Upper lobe of left lung (tissue), 6 donors: ENCODE data around the gene CHAF1A. TPM values are rescaled to one million over a fixed set of nuclear protein-coding genes. Genes with fewer than 3 reads are reported as not detected.
A peak's percentile ranks its signal among the peaks of the same experiment; 100 is the strongest.

ENCODE experiments used
- ATAC-seq, 2 donors: fragments of 200-7000 bp; cut with Tn5 transposase; one replicate each; pipeline ENCODE4 v1.9.1; 2022; ENCODE audit warnings: mild to moderate bottlenecking in 2 of 2, moderate library complexity in 2 of 2; ENCODE audit not compliant: low FRiP score in 2 of 2
- DNase-seq, 2 donors: peaks; one replicate each; pipeline ENCODE4 v3.0.0-alpha.2; 2019 to 2020
- H3K27ac ChIP-seq, 4 donors: fragments of 200-600 bp; sonication (generic); one replicate each; pipeline ENCODE4 v1.5.1; 2016 to 2019
- H3K27me3 ChIP-seq, 4 donors: fragments of 200-600 bp; sonication (generic); one replicate each; pipeline ENCODE4 v1.5.1; 2017 to 2019
- H3K36me3 ChIP-seq, 4 donors: fragments of 200-600 bp; sonication (generic); one replicate each; pipeline ENCODE4 v1.5.1; 2016 to 2019
- H3K4me1 ChIP-seq, 4 donors: fragments of 200-600 bp; sonication (generic); one replicate each; pipeline ENCODE4 v1.5.1; 2018 to 2019
- H3K4me3 ChIP-seq, 4 donors: fragments of 200-600 bp; sonication (generic); one replicate each; pipeline ENCODE4 v1.5.1; 2017 to 2019; ENCODE audit warnings: mild to moderate bottlenecking in 2 of 4, moderate library complexity in 1 of 4
- H3K9me3 ChIP-seq, 4 donors: fragments of 200-600 bp; sonication (generic); one replicate each; pipeline ENCODE4 v1.5.1; 2018 to 2019
- EP300 ChIP-seq, 4 donors: sonication (generic); formaldehyde crosslinking; IDR thresholded peaks; one replicate each; pipeline ENCODE4 v1.5.1; 2017; ENCODE audit warnings: antibody characterized with exemption in 4 of 4, control low read depth in 2 of 4
- POLR2A ChIP-seq, 4 donors: fragments of 450-650 bp; IDR thresholded peaks; one replicate each; pipeline ENCODE4 v1.5.1; 2016 to 2017; ENCODE audit warnings: antibody characterized with exemption in 4 of 4, mild to moderate bottlenecking in 2 of 4
- POLR2AphosphoS5 ChIP-seq, 2 donors: sonication (generic); formaldehyde crosslinking; IDR thresholded peaks; one replicate each; pipeline ENCODE4 v1.5.1; 2017; ENCODE audit warnings: antibody characterized with exemption in 2 of 2
- WGBS, 2 donors: methylation state at CpG; one replicate each; pipeline ENCODE4 v1.1.5; 2017 to 2018; 5-methylcytosine and 5-hydroxymethylcytosine counted together
- total RNA-seq, 6 donors: library from RNA; depleted of rRNA in 4 of 6; stranded (reverse); fragments of >200 nt in 4 of 6; gene quantifications; one replicate each; pipeline versions ENCODE4 v1.1.0 to v1.2.1, GENCODE V29; 2016 to 2021
- TF ChIP-seq, protein P1 (sequence below), 6 experiments: fragments of 450-650 bp in 4 of 6; fragments of 200-600 bp in 2 of 6; sonication (generic) in 2 of 6; IDR thresholded peaks; one replicate each; pipeline ENCODE4 v1.5.1; 2016 to 2019; ENCODE audit warnings: antibody characterized with exemption in 6 of 6
- donor health status: DM: no; HTN: no; CAD: no; lungs with moderate emphysema.
- donor health status: DM: no; HTN: yes; CAD: no; lungs with severe emphysema.

Gene CHAF1A
- total RNA-seq, 6 donors from 2014 or later = 3.3 to 16.8 (median 10.1) TPM

DNA sequence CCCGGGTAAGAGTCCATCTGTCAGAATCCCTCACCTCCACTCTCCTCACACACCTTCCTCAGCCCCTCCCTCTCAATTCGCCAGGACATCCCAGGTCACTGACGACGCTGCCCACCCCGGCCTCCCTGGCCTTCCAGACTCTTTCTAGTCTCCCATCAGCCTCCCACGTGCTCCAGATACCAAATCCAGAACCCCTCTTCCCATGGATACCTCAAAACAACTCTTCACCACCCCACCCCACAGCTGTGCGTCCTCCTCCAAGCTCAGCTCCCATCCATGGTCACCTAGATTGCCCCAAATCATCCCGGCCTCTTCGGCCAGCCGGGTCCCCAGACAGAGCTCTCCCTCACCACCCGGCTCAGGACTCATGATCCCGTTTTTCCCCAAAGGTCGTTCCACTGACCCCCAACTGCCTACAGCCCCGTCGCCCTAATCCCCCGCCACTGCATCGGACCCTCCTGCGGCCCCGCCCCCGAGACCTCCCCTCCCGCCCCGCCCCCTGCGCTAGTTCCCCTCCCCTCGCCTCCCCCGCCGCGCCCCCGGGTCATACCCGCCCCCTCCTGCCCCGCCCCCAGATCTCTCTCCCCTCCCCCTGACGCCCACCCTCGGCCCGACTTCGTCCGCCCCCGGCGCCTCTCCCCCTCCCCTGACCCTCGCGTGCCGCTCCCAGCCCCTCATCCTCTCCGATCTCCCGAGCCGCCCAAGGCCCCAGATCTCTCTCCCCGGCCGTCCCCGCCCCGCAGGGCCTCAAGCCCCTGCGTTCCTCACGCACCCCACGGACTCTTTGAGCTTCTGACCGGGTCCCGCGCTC, 54.6 kb downstream of the CHAF1A start:
- Histone ChIP-seq H3K27me3 (no peaks in the 10 kb centered on the region), H3K4me1 (peaks cover 14 to 25% (median 17%) of the 10 kb centered on the region in 4 donors), H3K9me3 (no peaks in the 10 kb centered on the region), H3K27ac (peak overlapping the region; percentile 77 to 90 (median 90)), H3K36me3 (peaks cover 10 to 28% (median 23%) of the 10 kb centered on the region in 4 donors), H3K4me3 (peak overlapping the region; percentile 62 to 97 (median 75))
- 3 to 7% methylated on average over 16 to 19 of the region's 53 CpGs for WGBS, 2 donors
- no peak for TF ChIP-seq POLR2A (IDR thresholded peaks at IDR 0.05)
- no peak for TF ChIP-seq POLR2AphosphoS5 (IDR thresholded peaks at IDR 0.05)
- no peak for TF ChIP-seq EP300 (IDR thresholded peaks at IDR 0.05)
- TF ChIP-seq, protein P1, sequence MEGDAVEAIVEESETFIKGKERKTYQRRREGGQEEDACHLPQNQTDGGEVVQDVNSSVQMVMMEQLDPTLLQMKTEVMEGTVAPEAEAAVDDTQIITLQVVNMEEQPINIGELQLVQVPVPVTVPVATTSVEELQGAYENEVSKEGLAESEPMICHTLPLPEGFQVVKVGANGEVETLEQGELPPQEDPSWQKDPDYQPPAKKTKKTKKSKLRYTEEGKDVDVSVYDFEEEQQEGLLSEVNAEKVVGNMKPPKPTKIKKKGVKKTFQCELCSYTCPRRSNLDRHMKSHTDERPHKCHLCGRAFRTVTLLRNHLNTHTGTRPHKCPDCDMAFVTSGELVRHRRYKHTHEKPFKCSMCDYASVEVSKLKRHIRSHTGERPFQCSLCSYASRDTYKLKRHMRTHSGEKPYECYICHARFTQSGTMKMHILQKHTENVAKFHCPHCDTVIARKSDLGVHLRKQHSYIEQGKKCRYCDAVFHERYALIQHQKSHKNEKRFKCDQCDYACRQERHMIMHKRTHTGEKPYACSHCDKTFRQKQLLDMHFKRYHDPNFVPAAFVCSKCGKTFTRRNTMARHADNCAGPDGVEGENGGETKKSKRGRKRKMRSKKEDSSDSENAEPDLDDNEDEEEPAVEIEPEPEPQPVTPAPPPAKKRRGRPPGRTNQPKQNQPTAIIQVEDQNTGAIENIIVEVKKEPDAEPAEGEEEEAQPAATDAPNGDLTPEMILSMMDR (IDR thresholded peaks at IDR 0.05) = no peak
- DNase-seq (peak in 1 of 2 donors; percentile 47), ATAC-seq (peak in 1 of 2 donors; percentile 78)

DNA sequence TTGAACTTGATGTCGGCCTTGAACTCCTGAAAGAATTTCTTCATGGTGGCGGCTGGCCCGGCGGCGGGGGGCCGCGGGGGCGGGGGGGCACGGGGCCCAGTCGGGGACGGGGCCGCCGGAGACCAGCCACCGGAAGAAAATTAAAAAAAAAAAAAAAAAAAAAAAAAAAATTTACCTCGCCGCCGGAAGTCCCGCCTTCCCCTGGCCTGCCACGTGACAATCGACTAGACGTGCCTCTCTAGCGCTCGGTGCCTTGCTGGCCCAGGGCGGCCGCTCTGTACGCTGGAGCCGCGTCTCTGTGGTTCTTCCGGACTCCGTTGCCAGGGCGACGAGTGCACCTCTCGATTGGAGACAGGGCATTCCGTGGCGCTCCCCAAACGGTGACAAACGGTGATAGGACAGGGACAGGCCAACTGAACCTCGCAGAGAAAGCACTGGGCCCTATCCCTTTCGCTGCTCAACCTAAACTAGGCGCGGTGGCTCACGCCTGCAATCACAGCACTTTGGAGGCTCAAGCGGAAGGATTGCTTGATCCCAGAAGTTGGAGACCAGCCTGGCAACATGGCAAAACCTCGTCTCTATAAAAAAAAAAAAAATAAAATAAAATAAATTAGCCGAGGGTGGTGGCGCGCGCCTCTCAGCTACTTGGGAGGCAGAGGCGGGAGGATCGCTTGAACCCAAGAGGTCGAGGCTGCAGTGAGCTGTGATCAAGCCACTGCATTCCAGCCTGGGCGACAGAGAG, 55.4 kb downstream of the CHAF1A start, which contains the start of gene UBXN6:
UBXN6 (minus strand) TSS at position 141 of the 742 bp plus-strand sequence; CDS start at position 44, 97 bp downstream.
- peaks cover 4 to 20% (median 15%) of the 10 kb centered on the region in 4 donors for H3K36me3 ChIP-seq
- H3K27ac ChIP-seq = peak within 1 kb of the TSS; percentile 77 to 90 (median 90)
- DNase-seq (peak; percentile 96 to 100), ATAC-seq (peak; percentile 95 to 96)
- H3K4me1 ChIP-seq = peaks cover 14 to 25% (median 17%) of the 10 kb centered on the region in 4 donors
- H3K9me3 ChIP-seq = no peaks in the 10 kb centered on the region
- peak in 1 of 4 donors; percentile 49 for TF ChIP-seq POLR2A (IDR thresholded peaks at IDR 0.05)
- TF ChIP-seq, protein P1 (IDR thresholded peaks at IDR 0.05) = peak in 2 of 6 experiments; percentile 23 to 45
- TF ChIP-seq EP300 (IDR thresholded peaks at IDR 0.05) = no peak
- peak; percentile 32 to 65 for TF ChIP-seq POLR2AphosphoS5 (IDR thresholded peaks at IDR 0.05)
- WGBS, 2 donors = 12 to 14% methylated on average over 48 to 51 of the region's 52 CpGs
- peak within 1 kb of the TSS; percentile 62 to 97 (median 75) for H3K4me3 ChIP-seq
- no peaks in the 10 kb centered on the region for H3K27me3 ChIP-seq

DNA sequence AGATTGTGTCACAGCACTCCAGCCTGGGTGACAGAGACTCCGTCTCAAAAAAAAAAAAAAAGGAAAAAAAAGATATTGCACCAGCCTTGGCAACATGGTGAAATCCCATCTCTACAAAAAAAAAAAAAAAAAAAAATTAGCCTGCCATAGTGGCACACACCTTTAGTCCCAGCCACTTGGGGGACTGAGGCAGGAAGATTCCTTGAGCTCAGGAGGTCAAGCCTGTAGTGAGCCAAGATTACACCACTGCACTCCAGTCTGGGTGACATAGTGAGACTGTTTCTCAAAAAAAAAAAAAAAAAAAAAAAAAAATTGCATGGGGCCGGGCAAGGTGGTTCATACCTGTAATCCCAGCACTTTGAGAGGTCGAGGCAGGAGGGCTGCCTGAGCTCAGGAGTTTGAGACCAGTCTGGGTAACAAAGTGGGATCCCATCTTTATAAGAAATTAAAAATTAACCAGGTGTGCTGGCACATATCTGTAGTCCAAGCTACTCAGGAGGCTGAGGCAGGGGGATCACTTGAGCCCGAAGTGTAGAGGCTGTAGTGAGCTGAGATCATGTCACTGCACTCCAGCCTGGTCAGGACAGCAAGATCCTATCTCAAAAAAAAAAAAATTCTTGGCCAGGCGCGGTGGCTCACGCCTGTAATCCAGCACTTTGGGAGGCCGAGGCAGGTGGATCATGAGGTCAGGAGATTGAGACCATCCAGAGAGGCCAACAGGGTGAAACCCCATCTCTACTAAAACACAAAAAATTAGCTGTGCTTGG, 62.6 kb downstream of the CHAF1A start:
- DNase-seq = no peak
- TF ChIP-seq POLR2A (IDR thresholded peaks at IDR 0.05) (no peak), POLR2AphosphoS5 (IDR thresholded peaks at IDR 0.05) (no peak), EP300 (IDR thresholded peaks at IDR 0.05) (no peak)
- TF ChIP-seq, protein P1 (IDR thresholded peaks at IDR 0.05) = no peak
- no peak overlapping the region for H3K27ac ChIP-seq
- H3K4me3 ChIP-seq = no peak overlapping the region
- no peaks in the 10 kb centered on the region for H3K4me1 ChIP-seq
- no peaks in the 10 kb centered on the region for H3K9me3 ChIP-seq
- no peaks in the 10 kb centered on the region for H3K27me3 ChIP-seq
- WGBS, 2 donors = 80 to 86% methylated on average over 8 of the region's 8 CpGs
- H3K36me3 ChIP-seq = no peaks in the 10 kb centered on the region
- no peak for ATAC-seq

DNA sequence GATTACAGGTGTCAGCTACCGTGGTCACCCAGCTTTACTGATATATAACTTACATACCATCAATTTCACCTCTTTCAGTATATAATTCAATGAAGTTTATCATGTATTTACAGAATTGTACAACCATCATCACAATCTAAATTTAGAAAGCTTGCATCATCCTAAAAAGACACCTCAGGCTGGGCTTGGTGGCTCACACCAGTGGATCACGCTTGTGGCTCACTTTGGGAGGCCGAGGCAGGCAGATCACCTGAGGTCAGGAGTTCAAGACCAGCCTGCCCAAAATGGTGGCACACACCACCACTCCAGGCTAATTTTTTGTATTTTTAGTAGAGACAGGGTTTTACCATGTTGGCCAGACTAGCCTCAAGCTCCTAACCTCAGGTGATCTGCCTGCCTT, 65.4 kb downstream of the CHAF1A start:
- TF ChIP-seq, protein P1 (IDR thresholded peaks at IDR 0.05) = no peak
- TF ChIP-seq POLR2A (IDR thresholded peaks at IDR 0.05) (no peak), EP300 (IDR thresholded peaks at IDR 0.05) (no peak), POLR2AphosphoS5 (IDR thresholded peaks at IDR 0.05) (no peak)
- WGBS, 2 donors = 86 to 91% methylated on average over 3 of the region's 3 CpGs
- no peak overlapping the region for H3K27ac ChIP-seq
- H3K36me3 ChIP-seq = no peaks in the 10 kb centered on the region
- no peak overlapping the region for H3K4me3 ChIP-seq
- no peaks in the 10 kb centered on the region for H3K27me3 ChIP-seq
- DNase-seq (no peak), ATAC-seq (no peak)
- no peaks in the 10 kb centered on the region for H3K9me3 ChIP-seq
- H3K4me1 ChIP-seq = peaks cover 3 to 10% (median 5%) of the 10 kb centered on the region in 4 donors
